ENCODE results near the gene DNAJC21. TPM values are rescaled to one million over a fixed set of nuclear protein-coding genes. Genes with fewer than 3 reads are reported as not detected.

The DNAJC21 gene
- total RNA-seq, 1 experiment from 2014 or later: 34.7 TPM

- Histone ChIP-seq H3K4me3 (replicated peaks in 1 of 2; ENCODE audit: low read depth in 1 of 2, low read length in 2 of 2) (no peak overlapping the region), H2AFZ (ENCODE audit: low read depth, low read length, poor library complexity, severe bottlenecking) (no peak overlapping the region), H3K27ac (ENCODE audit: low read depth, low read length) (no peak overlapping the region), H3K9me3 (ENCODE audit: control insufficient read depth in 1 of 2, insufficient read depth in 1 of 2, low read depth in 1 of 2, low read length in 2 of 2) (no peaks in the 10 kb centered on the region), H3K9me2 (ENCODE audit: insufficient read depth) (no peaks in the 10 kb centered on the region), H4K20me1 (ENCODE audit: insufficient read depth) (no peaks in the 10 kb centered on the region), H3K9ac (ENCODE audit: low read length) (no peak overlapping the region), H3K4me1 (ENCODE audit: control insufficient read depth in 1 of 2, insufficient read depth in 2 of 2, low read length in 2 of 2) (no peaks in the 10 kb centered on the region), H3K27me3 (ENCODE audit: insufficient read depth, low read length) (no peaks in the 10 kb centered on the region), H3K36me3 (ENCODE audit: control insufficient read depth in 1 of 2, insufficient read depth in 2 of 2, low read length in 2 of 2) (no peaks in the 10 kb centered on the region), H3K4me2 (ENCODE audit: low read length) (no peak overlapping the region), H3K79me2 (ENCODE audit: insufficient read depth, low read length) (no peaks in the 10 kb centered on the region)
- RAD21 ChIA-PET (ENCODE audit: low non-redundant PET in 1 of 2, low total read pairs in 2 of 2, uncharacterized antibody in 2 of 2, unreplicated experiment in 2 of 2): no interaction called here
- no peak for ATAC-seq
- TF ChIP-seq ZNF274 (IDR thresholded peaks at IDR 0.05; ENCODE audit: low read depth, low read length) (no peak), POLR2A (IDR thresholded peaks at IDR 0.05; ENCODE audit: borderline replicate concordance, extremely low read depth, insufficient read depth, insufficient read length) (no peak), SP1 (IDR thresholded peaks at IDR 0.05; ENCODE audit: low read depth) (no peak), CBX3 (IDR thresholded peaks at IDR 0.05; ENCODE audit: low read depth) (no peak), REST (IDR thresholded peaks at IDR 0.05; ENCODE audit: low read depth) (no peak)
- no peak for DNase-seq (ENCODE audit: low read depth, low spot score)
- POLR2A ChIA-PET: no interaction called here
- BruUV-seq (replicated peaks): no TSS peak
- intact Hi-C loops (cut with micrococcal nuclease): no loop called here
- CTCF ChIA-PET: no interaction called here
These were observed 42.8 kb upstream of the DNAJC21 start for GRCh38 chr5:34886392-34887119.

- intact Hi-C loops (cut with micrococcal nuclease): no loop called here
- no peak overlapping the region for H3K4me3 ChIP-seq (replicated peaks in 1 of 2; ENCODE audit: low read depth in 1 of 2, low read length in 2 of 2)
- no TSS peak for BruUV-seq (replicated peaks)
- H3K9me2 ChIP-seq (ENCODE audit: insufficient read depth): no peaks in the 10 kb centered on the region
- H3K79me2 ChIP-seq (ENCODE audit: insufficient read depth, low read length): no peaks in the 10 kb centered on the region
- H2AFZ ChIP-seq (ENCODE audit: low read depth, low read length, poor library complexity, severe bottlenecking): no peak overlapping the region
- H3K9me3 ChIP-seq (ENCODE audit: control insufficient read depth in 1 of 2, insufficient read depth in 1 of 2, low read depth in 1 of 2, low read length in 2 of 2): no peaks in the 10 kb centered on the region
- ATAC-seq: no peak
- RAD21 ChIA-PET (ENCODE audit: low non-redundant PET in 1 of 2, low total read pairs in 2 of 2, uncharacterized antibody in 2 of 2, unreplicated experiment in 2 of 2): no interaction called here
- no peaks in the 10 kb centered on the region for H4K20me1 ChIP-seq (ENCODE audit: insufficient read depth)
- H3K36me3 ChIP-seq (ENCODE audit: control insufficient read depth in 1 of 2, insufficient read depth in 2 of 2, low read length in 2 of 2): no peaks in the 10 kb centered on the region
- CTCF ChIA-PET: no interaction called here
- H3K9ac ChIP-seq (ENCODE audit: low read length): no peak overlapping the region
- no peak overlapping the region for H3K27ac ChIP-seq (ENCODE audit: low read depth, low read length)
- H3K4me1 ChIP-seq (ENCODE audit: control insufficient read depth in 1 of 2, insufficient read depth in 2 of 2, low read length in 2 of 2): no peaks in the 10 kb centered on the region
- POLR2A ChIA-PET: no interaction called here
- DNase-seq (ENCODE audit: low read depth, low spot score): no peak
- H3K4me2 ChIP-seq (ENCODE audit: low read length): no peak overlapping the region
- no peaks in the 10 kb centered on the region for H3K27me3 ChIP-seq (ENCODE audit: insufficient read depth, low read length)
- TF ChIP-seq CEBPB (IDR thresholded peaks at IDR 0.05; ENCODE audit: low read depth): no peak
- TF ChIP-seq CBX3 (IDR thresholded peaks at IDR 0.05; ENCODE audit: low read depth): no peak
- no peak for TF ChIP-seq ZBTB33 (IDR thresholded peaks at IDR 0.05; ENCODE audit: extremely low read depth, insufficient replicate concordance, low read length)
- no peak for TF ChIP-seq REST (IDR thresholded peaks at IDR 0.05; ENCODE audit: low read depth)
- TF ChIP-seq YY1 (IDR thresholded peaks at IDR 0.05; ENCODE audit: extremely low read depth, insufficient replicate concordance, low read depth, low read length): no peak
- TF ChIP-seq ELF1 (IDR thresholded peaks at IDR 0.05; ENCODE audit: borderline replicate concordance, low read depth): no peak
- TF ChIP-seq ZNF274 (IDR thresholded peaks at IDR 0.05; ENCODE audit: low read depth, low read length): no peak
These were observed 40.0 kb upstream of the DNAJC21 start for GRCh38 chr5:34889394-34889793.
